ELR (cell line): Measurements from ENCODE around the gene PAPPA2.
"Not testable (repeated sequence)": the region's sequence is repeated elsewhere in the genome, so short reads cannot be mapped to it uniquely, and the experiment has no call there.

Experiments used
- DNase-seq: peaks from one replicate; pipeline ENCODE4 v3.0.0-alpha.2; 2015; ENCODE audit warnings: low read depth

Gene PAPPA2

GRCh38 chr1:176693697-176694329, 230.8 kb downstream of the PAPPA2 start:
- DNase-seq, result no peak

- no peak for DNase-seq
These were observed 231.7 kb downstream of the PAPPA2 start for GRCh38 chr1:176694713-176695112.

- DNase-seq, result peak; percentile 13
These were observed 233.1 kb downstream of the PAPPA2 start for GRCh38 chr1:176696109-176696508.

GRCh38 chr1:176696689-176697088, 233.7 kb downstream of the PAPPA2 start:
- DNase-seq, result no peak

GRCh38 chr1:176699821-176700220, 236.8 kb downstream of the PAPPA2 start:
- peak; percentile 13 for DNase-seq

- DNase-seq, result no peak
These were observed 238.3 kb downstream of the PAPPA2 start for GRCh38 chr1:176701151-176701866.

GRCh38 chr1:176702901-176703300, 239.9 kb downstream of the PAPPA2 start:
- DNase-seq, result peak; percentile 7

- DNase-seq, result no peak
These were observed 242.6 kb downstream of the PAPPA2 start for GRCh38 chr1:176705585-176705984.

- no peak for DNase-seq
These were observed 254.2 kb downstream of the PAPPA2 start for GRCh38 chr1:176717066-176717750.

GRCh38 chr1:176719447-176719846, 256.5 kb downstream of the PAPPA2 start:
- DNase-seq, result no peak

- DNase-seq, result no peak
These were observed 257.9 kb downstream of the PAPPA2 start for GRCh38 chr1:176720838-176721237.

GRCh38 chr1:176733661-176734060, 270.7 kb downstream of the PAPPA2 start:
- DNase-seq, result no peak

- no peak for DNase-seq
These were observed 272.2 kb downstream of the PAPPA2 start for GRCh38 chr1:176735201-176735600.

GRCh38 chr1:176736015-176736414, 273.0 kb downstream of the PAPPA2 start:
- no peak for DNase-seq

GRCh38 chr1:176741181-176741580, 278.2 kb downstream of the PAPPA2 start:
- no peak for DNase-seq

- DNase-seq, result no peak
These were observed 279.3 kb downstream of the PAPPA2 start for GRCh38 chr1:176742322-176742721.

- DNase-seq, result no peak
These were observed 281.2 kb downstream of the PAPPA2 start for GRCh38 chr1:176744142-176744541.

GRCh38 chr1:176745945-176746344, 283.0 kb downstream of the PAPPA2 start:
- peak; percentile 28 for DNase-seq

- peak; percentile 2 for DNase-seq
These were observed 289.5 kb downstream of the PAPPA2 start for GRCh38 chr1:176752505-176752904.

- DNase-seq, result no peak
These were observed 291.7 kb downstream of the PAPPA2 start for GRCh38 chr1:176754676-176755075.

GRCh38 chr1:176756817-176757216, 293.8 kb downstream of the PAPPA2 start:
- not testable (repeated sequence) for DNase-seq

GRCh38 chr1:176765608-176766007, 302.6 kb downstream of the PAPPA2 start:
- no peak for DNase-seq

- no peak for DNase-seq
These were observed 303.8 kb downstream of the PAPPA2 start for GRCh38 chr1:176766779-176767178.
